Fibroblast of lung (primary cell): ENCODE measurements around the gene CSPG4. TPM values are rescaled to one million over a fixed set of nuclear protein-coding genes. Genes with fewer than 3 reads are reported as not detected.

Experiments used
- DNase-seq, 2 donors: peaks; one replicate each; pipeline versions ENCODE4 v3.0.0 to v3.0.0-alpha.2; 2010; ENCODE audit warnings: low read depth in 2 of 2
- H2AFZ ChIP-seq: 2 replicates; pipeline ENCODE4 v1.5.1; 2012; ENCODE audit warnings: low read length, control low read depth, inconsistent platforms
- H3K27ac ChIP-seq: 2 replicates; pipeline ENCODE4 v1.5.1; 2011; ENCODE audit warnings: low read length, control low read depth; ENCODE audit not compliant: insufficient read depth
- H3K27me3 ChIP-seq: 2 replicates; pipeline ENCODE4 v1.5.1; 2011; ENCODE audit warnings: mild to moderate bottlenecking, low read length; ENCODE audit not compliant: control insufficient read depth, insufficient read depth
- H3K36me3 ChIP-seq: 2 replicates; pipeline ENCODE4 v1.5.1; 2011; ENCODE audit warnings: low read length; ENCODE audit not compliant: control insufficient read depth, insufficient read depth
- H3K4me1 ChIP-seq: 2 replicates; pipeline ENCODE4 v1.5.1; 2011; ENCODE audit warnings: low read length; ENCODE audit not compliant: control insufficient read depth, insufficient read depth; ENCODE audit errors: extremely low read depth
- H3K4me2 ChIP-seq: 2 replicates; pipeline ENCODE4 v1.5.1; 2011; ENCODE audit warnings: low read length, control low read depth; ENCODE audit not compliant: insufficient read depth; ENCODE audit errors: extremely low read depth
- H3K4me3 ChIP-seq, 4 experiments: fragments of 200-600 bp in 1 of 4; sonication (generic) in 1 of 4; replicated peaks in 1 of 4; 2 replicates each; pipeline ENCODE4 v1.5.1; 2011 to 2016; ENCODE audit warnings: low read length in 4 of 4, low read depth in 3 of 4, mild to moderate bottlenecking in 3 of 4, control low read depth in 2 of 4, inconsistent platforms in 1 of 4, mixed read lengths in 1 of 4; ENCODE audit not compliant: insufficient read depth in 1 of 4; ENCODE audit errors: control extremely low read depth in 1 of 4
- H3K79me2 ChIP-seq: 2 replicates; pipeline ENCODE4 v1.5.1; 2012; ENCODE audit warnings: mild to moderate bottlenecking, low read length, inconsistent platforms; ENCODE audit not compliant: control insufficient read depth, insufficient read depth
- H3K9ac ChIP-seq: 2 replicates; pipeline ENCODE4 v1.5.1; 2011; ENCODE audit warnings: mild to moderate bottlenecking, low read length, control low read depth; ENCODE audit not compliant: insufficient read depth
- H3K9me3 ChIP-seq: 2 replicates; pipeline ENCODE4 v1.5.1; 2012; ENCODE audit warnings: low read depth, low read length; ENCODE audit not compliant: control insufficient read depth, insufficient read depth
- H4K20me1 ChIP-seq: 2 replicates; pipeline ENCODE4 v1.5.1; 2011; ENCODE audit warnings: low read length; ENCODE audit not compliant: control insufficient read depth, insufficient read depth; ENCODE audit errors: extremely low read depth
- CTCF ChIP-seq, 2 donors: IDR thresholded peaks in 1 of 2; conservative IDR thresholded peaks in 1 of 2; 1 replicate in 1 of 2; 2 replicates in 1 of 2; pipeline ENCODE4 v1.5.1; 2011 to 2012; ENCODE audit warnings: low read length in 2 of 2, control low read depth in 1 of 2, inconsistent platforms in 1 of 2, low read depth in 1 of 2, mild to moderate bottlenecking in 1 of 2
- EZH2 ChIP-seq: IDR thresholded peaks from 2 replicates; pipeline ENCODE4 v1.5.1; 2012; ENCODE audit warnings: low read length, control low read depth, mild to moderate bottlenecking; ENCODE audit errors: missing control alignments
- polyA plus RNA-seq, 2 donors: library from polyadenylated mRNA; depleted of rRNA in 1 of 2; stranded (reverse) in 1 of 2; unstranded in 1 of 2; fragments of >200 nt; gene quantifications; 2 replicates each; pipeline ENCODE4 v1.2.1, GENCODE V29; 2011 to 2012; ENCODE audit warnings: missing spikeins in 1 of 2
- total RNA-seq: library from RNA; depleted of rRNA; stranded (reverse); fragments of >200 nt; gene quantifications from 2 replicates; pipeline ENCODE4 v1.2.1, GENCODE V29; 2014

Gene CSPG4
- total and polyA plus RNA-seq, 2 donors (not counting 1 experiment from before 2014, with no cell fraction given): 23.1 to 109 TPM

GRCh38 chr15:75688831-75689230 lies 23.8 kb downstream of the CSPG4 start:
- Histone ChIP-seq H3K79me2 (peaks cover 4% of the 10 kb centered on the region), H3K9ac (no peak overlapping the region), H3K27ac (no peak overlapping the region), H3K4me1 (peaks cover 8% of the 10 kb centered on the region), H3K4me2 (no peak overlapping the region), H3K36me3 (peaks cover 35% of the 10 kb centered on the region), H3K27me3 (no peaks in the 10 kb centered on the region), H3K9me3 (no peaks in the 10 kb centered on the region), H2AFZ (no peak overlapping the region), H4K20me1 (no peaks in the 10 kb centered on the region), H3K4me3 (no peak overlapping the region)
- TF ChIP-seq CTCF (conservative IDR thresholded peaks at IDR 0.05 in 1 of 2, IDR thresholded peaks at IDR 0.05 in 1 of 2; ENCODE audit: low read depth in 1 of 2, low read length in 2 of 2) (no peak), EZH2 (no peak)
- DNase-seq: no peak

DNA sequence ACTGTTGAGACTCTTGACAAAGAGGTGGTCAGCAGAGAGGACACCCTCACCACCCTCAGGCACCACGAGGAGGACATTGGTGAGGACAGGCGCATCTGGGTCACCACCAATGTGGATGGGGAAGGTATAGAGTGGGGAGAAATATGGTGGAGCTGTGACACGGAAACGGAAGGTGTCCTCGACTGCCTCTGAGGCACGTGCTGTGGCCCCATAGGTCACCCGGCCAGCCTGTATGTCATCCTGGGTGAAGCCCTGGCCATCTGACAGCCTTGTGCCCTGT lies 24.4 kb downstream of the CSPG4 start:
- H2AFZ ChIP-seq: no peak overlapping the region
- TF ChIP-seq CTCF (conservative IDR thresholded peaks at IDR 0.05 in 1 of 2, IDR thresholded peaks at IDR 0.05 in 1 of 2; ENCODE audit: low read depth in 1 of 2, low read length in 2 of 2) (no peak), EZH2 (no peak)
- DNase-seq: no peak
- H3K27ac ChIP-seq: no peak overlapping the region
- H4K20me1 ChIP-seq: no peaks in the 10 kb centered on the region
- H3K4me2 ChIP-seq: no peak overlapping the region
- peaks cover 35% of the 10 kb centered on the region for H3K36me3 ChIP-seq
- no peaks in the 10 kb centered on the region for H3K27me3 ChIP-seq
- no peak overlapping the region for H3K9ac ChIP-seq
- H3K4me1 ChIP-seq: peaks cover 2% of the 10 kb centered on the region
- no peak overlapping the region for H3K4me3 ChIP-seq
- H3K9me3 ChIP-seq: no peaks in the 10 kb centered on the region
- H3K79me2 ChIP-seq: peaks cover 4% of the 10 kb centered on the region

GRCh38 chr15:75687486-75688277 lies 25.0 kb downstream of the CSPG4 start:
- Histone ChIP-seq H3K4me3 (no peak overlapping the region), H3K9ac (no peak overlapping the region), H2AFZ (no peak overlapping the region), H3K9me3 (no peaks in the 10 kb centered on the region), H3K4me1 (no peaks in the 10 kb centered on the region), H4K20me1 (no peaks in the 10 kb centered on the region), H3K27ac (no peak overlapping the region), H3K79me2 (peaks cover 4% of the 10 kb centered on the region), H3K27me3 (no peaks in the 10 kb centered on the region), H3K4me2 (no peak overlapping the region), H3K36me3 (peaks cover 35% of the 10 kb centered on the region)
- no peak for TF ChIP-seq EZH2
- no peak for TF ChIP-seq CTCF (conservative IDR thresholded peaks at IDR 0.05 in 1 of 2, IDR thresholded peaks at IDR 0.05 in 1 of 2; ENCODE audit: low read depth in 1 of 2, low read length in 2 of 2)
- DNase-seq: no peak
